Common myeloid progenitor, CD34-positive (primary cell): ENCODE results near the gene DMAP1. TPM values are rescaled to one million over a fixed set of nuclear protein-coding genes. Genes with fewer than 3 reads are reported as not detected.
"Not testable (repeated sequence)": the region's sequence is repeated elsewhere in the genome, so short reads cannot be mapped to it uniquely, and the experiment has no call there.

Source experiments
- CTCF ChIA-PET: fragments of 350-600 bp; sonication (Branson Sonifier 250); formaldehyde crosslinking; loops from one replicate; lab custom pipeline; 2021; ENCODE audit warnings: antibody characterized with exemption; lab: Charles Lee
- POLR2A ChIA-PET: fragments of 350-600 bp; sonication (Branson Sonifier 250); formaldehyde crosslinking; loops from one replicate; lab custom pipeline; 2021; ENCODE audit warnings: antibody characterized with exemption; lab: Charles Lee
- DNase-seq, 3 donors: peaks; one replicate each; pipeline versions ENCODE4 v3.0.0 to v3.0.0-alpha.2; 2013
- H3K27ac ChIP-seq, 2 experiments: 1 replicate in 1 of 2; 2 replicates in 1 of 2; pipeline ENCODE4 v1.7.0; 2013; ENCODE audit warnings: inconsistent platforms in 2 of 2, low read length in 2 of 2, mild to moderate bottlenecking in 2 of 2, low read depth in 1 of 2, moderate library complexity in 1 of 2; ENCODE audit not compliant: severe bottlenecking in 2 of 2, insufficient read depth in 1 of 2, poor library complexity in 1 of 2
- H3K27me3 ChIP-seq, 5 experiments: replicated peaks in 2 of 5; 1 replicate in 3 of 5; 2 replicates in 2 of 5; pipeline versions ENCODE4 v1.6.1 to v1.7.0; 2013; ENCODE audit warnings: low read length in 4 of 5, mild to moderate bottlenecking in 2 of 5, moderate library complexity in 2 of 5, inconsistent platforms in 1 of 5; ENCODE audit not compliant: insufficient read depth in 5 of 5, control insufficient read depth in 4 of 5
- H3K36me3 ChIP-seq, 4 experiments: 1 replicate in 2 of 4; 2 replicates in 2 of 4; pipeline versions ENCODE4 v1.6.1 to v1.7.0; 2013; ENCODE audit warnings: low read length in 3 of 4, control low read depth in 1 of 4, mild to moderate bottlenecking in 1 of 4; ENCODE audit not compliant: control insufficient read depth in 4 of 4, insufficient read depth in 4 of 4
- H3K4me1 ChIP-seq, 4 experiments: 1 replicate in 3 of 4; 2 replicates in 1 of 4; pipeline versions ENCODE4 v1.6.1 to v1.7.1; 2013; ENCODE audit warnings: low read length in 3 of 4, mild to moderate bottlenecking in 3 of 4, control low read depth in 1 of 4, inconsistent platforms in 1 of 4, moderate library complexity in 1 of 4; ENCODE audit not compliant: control insufficient read depth in 4 of 4, insufficient read depth in 4 of 4; ENCODE audit errors: control extremely low read depth in 1 of 4
- H3K4me3 ChIP-seq, 7 experiments: 1 replicate in 4 of 7; 2 replicates in 3 of 7; pipeline versions ENCODE4 v1.5.1 to v1.7.0; 2013; ENCODE audit warnings: mild to moderate bottlenecking in 7 of 7, low read length in 6 of 7, moderate library complexity in 6 of 7, inconsistent platforms in 2 of 7, low read depth in 2 of 7, control low read depth in 1 of 7; ENCODE audit not compliant: insufficient read depth in 4 of 7, control insufficient read depth in 1 of 7; ENCODE audit errors: extremely low read depth in 1 of 7
- H3K9me3 ChIP-seq, 5 experiments: 1 replicate in 4 of 5; 2 replicates in 1 of 5; pipeline versions ENCODE4 v1.6.1 to v1.7.1; 2013; ENCODE audit warnings: low read length in 4 of 5, mild to moderate bottlenecking in 2 of 5, inconsistent platforms in 1 of 5, low read depth in 1 of 5, moderate library complexity in 1 of 5; ENCODE audit not compliant: control insufficient read depth in 4 of 5, insufficient read depth in 2 of 5; ENCODE audit errors: control extremely low read depth in 1 of 5
- WGBS: methylation state at CpG from one replicate; pipeline ENCODE4 v1.1.5; 2013; ENCODE audit not compliant: insufficient coverage; 5-methylcytosine and 5-hydroxymethylcytosine counted together
- polyA plus RNA-seq: library from polyadenylated mRNA; unstranded; fragments of 120-200 nt; gene quantifications from one replicate; pipeline ENCODE4 v1.2.1, GENCODE V29; 2013

The DMAP1 gene, protein sequence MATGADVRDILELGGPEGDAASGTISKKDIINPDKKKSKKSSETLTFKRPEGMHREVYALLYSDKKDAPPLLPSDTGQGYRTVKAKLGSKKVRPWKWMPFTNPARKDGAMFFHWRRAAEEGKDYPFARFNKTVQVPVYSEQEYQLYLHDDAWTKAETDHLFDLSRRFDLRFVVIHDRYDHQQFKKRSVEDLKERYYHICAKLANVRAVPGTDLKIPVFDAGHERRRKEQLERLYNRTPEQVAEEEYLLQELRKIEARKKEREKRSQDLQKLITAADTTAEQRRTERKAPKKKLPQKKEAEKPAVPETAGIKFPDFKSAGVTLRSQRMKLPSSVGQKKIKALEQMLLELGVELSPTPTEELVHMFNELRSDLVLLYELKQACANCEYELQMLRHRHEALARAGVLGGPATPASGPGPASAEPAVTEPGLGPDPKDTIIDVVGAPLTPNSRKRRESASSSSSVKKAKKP
- 42.6 TPM for polyA plus RNA-seq

DNA sequence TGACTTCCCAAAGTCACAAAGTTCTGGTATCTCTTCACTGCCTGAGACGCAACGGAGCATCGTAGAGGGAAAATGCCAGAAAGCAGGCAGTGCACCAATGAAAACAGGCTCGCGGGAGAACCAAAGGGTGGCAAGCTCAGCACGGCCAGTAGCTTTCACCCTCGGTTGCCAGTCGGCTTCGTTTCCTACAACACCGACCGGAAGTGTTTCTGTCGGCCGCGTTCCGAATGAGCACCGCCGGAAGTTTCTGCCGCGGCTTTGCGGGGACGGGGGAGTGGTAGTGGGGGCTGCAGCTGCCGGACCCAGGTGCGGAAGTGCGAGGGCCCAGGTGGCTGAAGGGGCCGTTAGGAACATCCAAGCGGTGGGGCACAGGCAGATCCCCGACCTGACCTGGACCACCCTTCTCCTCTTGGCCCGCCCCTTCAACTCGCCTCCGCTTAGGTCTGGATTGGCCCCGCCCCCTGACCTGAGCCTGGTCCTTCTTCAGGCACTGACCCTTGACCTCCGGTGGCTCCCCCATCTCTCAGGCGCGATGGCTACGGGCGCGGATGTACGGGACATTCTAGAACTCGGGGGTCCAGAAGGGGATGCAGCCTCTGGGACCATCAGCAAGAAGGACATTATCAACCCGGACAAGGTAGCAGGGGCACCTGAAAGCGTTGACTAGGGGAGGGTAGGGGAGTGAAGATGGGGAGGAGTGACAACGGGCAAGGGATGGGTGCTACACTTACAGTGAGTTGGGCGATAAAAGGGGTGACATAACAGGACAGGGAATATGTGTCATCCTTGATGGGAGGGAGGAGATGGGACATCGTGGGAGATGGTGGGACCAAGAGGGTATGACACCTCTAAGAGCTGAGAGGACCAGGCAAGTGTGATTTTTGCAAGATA lies at the start of gene DMAP1:
TSS of gene DMAP1 (plus strand) at position 250 of the 891 bp plus-strand sequence. CDS start at position 533, 283 bp downstream.
- H3K36me3 ChIP-seq: peaks cover 0 to 37% (median 29%) of the 10 kb centered on the region in 4 experiments
- peak; percentile 85 to 94 (median 93) for DNase-seq

DNA sequence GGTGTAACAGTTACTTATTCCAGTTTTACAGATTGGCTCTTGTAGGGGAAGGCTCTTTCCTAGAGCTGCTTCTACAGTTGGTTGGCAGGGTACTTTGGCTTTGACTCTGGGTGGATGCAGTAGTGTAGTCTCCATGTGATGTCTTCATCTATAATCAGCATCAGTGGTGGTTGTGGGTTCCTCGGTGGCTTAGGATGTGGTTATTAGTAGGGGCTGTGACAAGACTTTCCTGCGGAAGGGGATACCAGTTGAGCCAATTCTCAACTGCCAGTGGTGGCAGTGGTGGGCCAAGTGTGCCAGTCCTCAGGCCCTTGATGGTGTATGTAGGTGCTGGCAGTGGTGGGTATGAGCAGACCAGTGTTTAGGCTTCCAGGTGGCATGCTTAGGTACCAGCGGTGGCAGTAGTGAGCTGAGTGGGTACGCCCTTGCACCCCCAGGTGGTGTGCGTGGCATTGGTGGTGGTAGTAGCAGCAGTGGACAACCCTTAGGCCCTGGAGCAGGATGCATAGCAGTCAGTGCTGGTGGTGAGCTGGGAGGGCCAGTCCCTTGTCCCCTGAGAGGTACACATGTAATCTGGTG lies 44.7 kb upstream of the DMAP1 start:
- Histone ChIP-seq H3K27me3 (no peaks in the 10 kb centered on the region), H3K9me3 (peaks cover 0 to 12% (median 3%) of the 10 kb centered on the region in 5 experiments), H3K27ac (no peak overlapping the region), H3K36me3 (no peaks in the 10 kb centered on the region), H3K4me1 (no peaks in the 10 kb centered on the region), H3K4me3 (no peak overlapping the region)
- CTCF ChIA-PET: interaction anchor here (1.1 kb wide), 1 partner anchor 12 kb away, joined by 3 read pairs; no protein-coding TSS in a partner anchor
- 66% methylated on average over 5 of the region's 5 CpGs for WGBS
- POLR2A ChIA-PET: no interaction called here
- DNase-seq: peak; percentile 14 to 52 (median 33)

More for the DNA sequence above, at the start of gene DMAP1:
- H3K4me1 ChIP-seq: peaks cover 12 to 24% (median 20%) of the 10 kb centered on the region in 4 experiments
- peak within 1 kb of the TSS in 1 of 2 experiments; percentile 79 for H3K27ac ChIP-seq
- no peaks in the 10 kb centered on the region for H3K9me3 ChIP-seq
- ChIA-PET POLR2A (interaction anchor here (0.6 to 0.9 kb wide), 2 partner anchors 135 to 508 kb away, joined by 3 to 5 read pairs; no protein-coding TSS in a partner anchor), CTCF (interaction anchor here (0.9 to 10.4 kb wide), 12 partner anchors 8 to 439 kb away, joined by 3 to 140 read pairs (median 3); no protein-coding TSS in a partner anchor)
- H3K4me3 ChIP-seq: peak within 1 kb of the TSS; percentile 79 to 95 (median 85)
- under 1% methylated on average over 41 of the region's 44 CpGs for WGBS
- no peaks in the 10 kb centered on the region for H3K27me3 ChIP-seq

DNA sequence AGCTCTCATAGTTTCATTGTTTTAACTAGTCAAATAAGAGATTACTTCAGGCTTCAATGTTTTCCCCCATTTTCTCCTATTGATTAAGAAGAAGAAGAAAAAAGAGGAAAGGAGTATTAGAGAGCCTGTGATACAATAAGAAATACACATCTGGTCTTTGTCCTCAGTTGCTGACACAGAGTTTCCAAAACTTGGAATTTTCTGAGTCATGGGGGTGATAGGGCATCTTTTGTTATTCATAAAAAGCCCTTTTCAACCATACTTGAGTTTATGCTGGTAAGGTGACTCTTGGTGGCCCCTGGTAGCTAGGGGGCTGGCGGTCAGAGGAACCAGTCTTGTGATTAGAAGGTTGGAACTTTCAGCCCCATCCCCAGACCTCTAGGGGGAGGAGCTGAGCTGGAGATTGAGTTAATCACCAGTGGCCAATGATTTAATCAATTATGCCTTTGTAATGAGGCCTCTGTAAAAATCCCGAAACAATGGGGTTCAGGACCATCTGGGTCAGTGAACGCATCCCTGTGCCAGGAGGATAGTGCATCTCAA lies 42.9 kb upstream of the DMAP1 start:
- no peak overlapping the region for H3K4me3 ChIP-seq
- no peak overlapping the region for H3K27ac ChIP-seq
- H3K4me1 ChIP-seq: no peaks in the 10 kb centered on the region
- no peaks in the 10 kb centered on the region for H3K27me3 ChIP-seq
- H3K9me3 ChIP-seq: peaks cover 0 to 27% (median 9%) of the 10 kb centered on the region in 5 experiments
- ChIA-PET CTCF (interaction anchor here (0.5 to 0.8 kb wide), 2 partner anchors 18 to 51 kb away, joined by 3 read pairs; no protein-coding TSS in a partner anchor), POLR2A (interaction anchor here (0.5 kb wide), 1 partner anchor 14 kb away, joined by 4 read pairs; no protein-coding TSS in a partner anchor)
- DNase-seq: no peak
- 96% methylated on average over 3 of the region's 3 CpGs for WGBS
- H3K36me3 ChIP-seq: no peaks in the 10 kb centered on the region

DNA sequence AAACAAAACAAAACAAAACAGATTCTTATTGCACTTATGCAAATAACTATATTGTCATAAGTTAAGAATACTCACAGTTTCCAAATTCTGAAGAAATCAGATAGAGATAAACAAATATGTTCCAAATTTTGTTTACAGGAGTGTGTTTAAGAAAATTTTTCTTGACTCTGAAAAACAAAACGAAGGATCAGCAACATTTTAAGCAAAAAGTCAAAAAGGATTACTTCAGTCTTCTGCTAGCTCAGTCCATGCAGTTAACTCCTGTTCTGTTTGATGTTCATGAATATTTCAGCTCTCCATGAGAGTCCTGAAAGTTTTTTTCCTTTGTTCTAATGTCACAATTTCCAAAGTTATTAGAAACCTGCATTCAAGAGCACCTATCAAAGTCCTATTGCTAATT lies 38.6 kb upstream of the DMAP1 start:
- CTCF ChIA-PET: no interaction called here
- Histone ChIP-seq H3K4me1 (no peaks in the 10 kb centered on the region), H3K9me3 (peaks cover 0 to 22% (median 5%) of the 10 kb centered on the region in 5 experiments), H3K4me3 (no peak overlapping the region), H3K27me3 (no peaks in the 10 kb centered on the region), H3K27ac (no peak overlapping the region), H3K36me3 (no peaks in the 10 kb centered on the region)
- 75% methylated on average over 1 of the region's 1 CpG for WGBS
- peak; percentile 5 to 8 (median 8) for DNase-seq
- POLR2A ChIA-PET: no interaction called here

DNA sequence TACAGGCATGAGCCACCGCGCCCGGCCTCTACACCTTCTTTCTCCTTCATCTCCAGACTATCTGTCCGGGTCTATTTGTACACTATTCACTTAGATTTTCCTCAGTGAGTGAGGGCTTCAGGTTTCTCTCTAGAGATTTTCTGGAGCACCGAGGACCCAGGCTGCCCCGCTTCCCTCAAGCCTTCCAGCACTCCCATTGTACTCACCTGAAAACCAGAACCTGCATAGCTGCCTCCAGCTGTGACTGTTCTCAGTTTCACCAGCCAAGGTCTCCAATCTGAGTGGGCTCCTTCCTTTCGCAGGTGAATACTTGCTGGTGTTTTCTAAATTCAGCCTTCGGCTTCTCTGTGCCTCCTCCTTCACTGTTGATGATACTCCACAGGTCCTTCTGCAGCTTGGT lies 12.9 kb upstream of the DMAP1 start:
- CTCF ChIA-PET: interaction anchor here (0.6 kb wide), 1 partner anchor 1610 kb away, joined by 5 read pairs; no protein-coding TSS in a partner anchor

DNA sequence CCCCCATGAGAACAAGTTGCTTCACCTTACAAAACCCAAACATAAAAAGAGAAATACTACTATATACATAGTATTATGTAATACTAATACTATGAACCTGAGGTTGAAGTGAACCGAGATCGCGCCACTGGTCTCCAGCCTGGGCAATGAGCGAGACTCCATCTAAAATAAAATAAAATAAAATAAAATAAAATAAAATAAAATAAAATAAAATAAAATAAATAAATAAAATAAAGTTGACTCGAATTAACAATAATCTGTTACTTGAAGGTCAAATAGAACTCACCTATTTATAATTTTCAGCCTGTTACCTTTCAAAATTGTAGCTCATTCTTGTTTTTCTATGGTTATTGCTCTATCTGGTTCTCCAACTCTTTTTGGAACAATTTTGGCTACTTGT lies 6.7 kb upstream of the DMAP1 start:
- CTCF ChIA-PET, DNase-seq, H3K36me3 ChIP-seq, POLR2A ChIA-PET, H3K27me3 ChIP-seq, H3K9me3 ChIP-seq, H3K4me1 ChIP-seq, H3K4me3 ChIP-seq, H3K27ac ChIP-seq: not testable (repeated sequence)
- no CpG with 5 or more reads among the region's 5 CpGs for WGBS

More for the DNA sequence above, 12.9 kb upstream of the DMAP1 start:
- POLR2A ChIA-PET: no interaction called here
- no peak for DNase-seq
- peaks cover 0 to 2% (median 0%) of the 10 kb centered on the region in 5 experiments for H3K27me3 ChIP-seq
- H3K36me3 ChIP-seq: no peaks in the 10 kb centered on the region
- H3K4me1 ChIP-seq: no peaks in the 10 kb centered on the region
- no peak overlapping the region for H3K27ac ChIP-seq
- no peaks in the 10 kb centered on the region for H3K9me3 ChIP-seq
- H3K4me3 ChIP-seq: no peak overlapping the region
- WGBS: 94% methylated on average over 6 of the region's 8 CpGs
